Measurements from ENCODE around the gene CDCA4.

CDCA4 gene

DNA sequence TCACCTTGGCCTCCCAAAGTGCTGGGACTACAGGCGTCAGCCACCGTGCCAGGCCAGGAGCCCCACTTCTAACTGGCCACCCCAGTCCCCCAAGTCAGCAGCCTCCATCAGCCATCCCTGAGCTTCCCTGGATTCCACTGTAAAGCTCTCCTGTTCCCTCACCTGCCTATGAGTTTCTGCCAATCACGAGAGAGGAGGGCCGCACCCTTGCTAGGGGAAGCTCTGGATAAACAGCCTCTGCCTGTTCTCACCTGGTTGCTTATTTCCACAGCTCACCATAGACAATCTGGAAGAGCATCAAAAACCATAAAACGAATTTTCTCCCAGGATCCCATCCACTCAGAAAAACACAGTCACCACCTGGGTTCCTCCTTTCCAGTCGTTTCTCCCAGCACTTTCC lies 5.0 kb downstream of the CDCA4 start:
- peaks cover 7% of the 10 kb centered on the region for H3K36me3 Mint-ChIP-seq
- no peak overlapping the region for H3K4me3 Mint-ChIP-seq
- H3K4me1 Mint-ChIP-seq (ENCODE audit: low read depth), result peaks cover 60% of the 10 kb centered on the region
- no peaks in the 10 kb centered on the region for H3K9me3 Mint-ChIP-seq (ENCODE audit: low read depth)
- no peaks in the 10 kb centered on the region for H3K27me3 Mint-ChIP-seq
- H3K27ac Mint-ChIP-seq, result no peak overlapping the region

DNA sequence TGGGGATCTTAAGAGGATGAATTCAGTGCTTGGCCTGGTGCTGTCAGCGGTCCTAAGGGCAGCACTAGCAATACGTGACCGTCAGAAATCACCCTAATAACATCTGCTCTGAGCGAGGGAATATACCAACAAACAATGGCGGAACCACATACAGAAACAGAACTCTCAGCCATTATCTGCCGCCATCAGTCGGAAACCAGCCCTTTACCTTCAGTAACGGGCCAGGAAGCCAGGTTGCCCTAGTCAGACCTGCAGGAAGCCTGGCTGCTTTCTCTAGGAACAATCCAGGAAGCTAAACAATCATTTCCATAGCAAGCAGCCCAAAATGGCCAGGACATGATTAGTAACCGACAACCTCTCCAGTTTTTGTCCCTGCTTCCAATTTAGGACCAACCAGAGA lies 5.6 kb downstream of the CDCA4 start:
- H3K27ac Mint-ChIP-seq, result peak overlapping the region; percentile 46
- H3K36me3 Mint-ChIP-seq, result peaks cover 7% of the 10 kb centered on the region

DNA sequence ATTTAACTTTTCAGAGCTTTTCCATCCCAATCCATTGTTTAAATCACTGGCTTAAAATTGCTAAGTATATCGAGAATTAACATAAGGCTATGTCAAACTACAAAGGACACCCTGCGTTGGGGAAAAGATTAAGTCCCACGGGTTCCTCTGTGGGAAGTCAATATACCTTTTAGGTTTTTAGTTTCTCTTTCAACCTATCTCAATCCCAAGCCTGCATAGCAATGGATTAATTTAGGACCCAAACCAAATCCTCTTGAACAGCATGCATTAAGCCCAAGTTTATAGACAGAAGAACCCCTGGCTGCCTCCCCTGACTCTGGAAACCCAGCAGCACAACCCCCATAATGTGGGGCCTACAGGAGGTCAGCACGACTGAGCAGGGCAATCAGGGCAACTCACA lies 6.3 kb downstream of the CDCA4 start:
- Mint-ChIP-seq H3K27ac (no peak overlapping the region), H3K36me3 (peaks cover 7% of the 10 kb centered on the region)

More for the DNA sequence above, 5.6 kb downstream of the CDCA4 start:
- Mint-ChIP-seq H3K4me3 (no peak overlapping the region), H3K4me1 (ENCODE audit: low read depth) (peaks cover 59% of the 10 kb centered on the region), H3K27me3 (no peaks in the 10 kb centered on the region), H3K9me3 (ENCODE audit: low read depth) (no peaks in the 10 kb centered on the region)

DNA sequence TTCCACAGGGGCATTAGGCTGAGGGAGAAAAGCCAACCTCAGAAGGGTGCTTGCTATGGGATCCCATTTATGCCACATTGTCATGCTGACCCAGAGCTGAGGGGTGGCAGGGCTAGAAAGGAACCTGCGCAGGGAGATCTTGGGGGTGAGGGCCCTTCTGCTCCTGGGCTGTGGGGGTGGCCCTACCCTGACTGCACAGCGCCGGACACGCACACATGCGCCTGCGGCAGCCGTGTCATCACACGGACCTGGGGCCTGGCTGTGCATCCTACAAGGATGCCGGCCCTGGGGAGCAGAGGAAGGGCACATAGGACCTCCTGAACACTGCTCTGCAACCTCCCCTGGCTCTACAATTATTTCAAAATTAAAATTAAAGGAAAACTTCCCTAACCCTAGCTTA lies 6.9 kb downstream of the CDCA4 start:
- no peaks in the 10 kb centered on the region for H3K27me3 Mint-ChIP-seq
- H3K4me3 Mint-ChIP-seq, result no peak overlapping the region
- H3K4me1 Mint-ChIP-seq (ENCODE audit: low read depth), result peaks cover 48% of the 10 kb centered on the region
- H3K36me3 Mint-ChIP-seq, result peaks cover 5% of the 10 kb centered on the region
- no peaks in the 10 kb centered on the region for H3K9me3 Mint-ChIP-seq (ENCODE audit: low read depth)
- no peak overlapping the region for H3K27ac Mint-ChIP-seq

More for the DNA sequence above, 6.3 kb downstream of the CDCA4 start:
- Mint-ChIP-seq H3K27me3 (no peaks in the 10 kb centered on the region), H3K4me1 (ENCODE audit: low read depth) (peaks cover 54% of the 10 kb centered on the region), H3K9me3 (ENCODE audit: low read depth) (no peaks in the 10 kb centered on the region), H3K4me3 (no peak overlapping the region)

DNA sequence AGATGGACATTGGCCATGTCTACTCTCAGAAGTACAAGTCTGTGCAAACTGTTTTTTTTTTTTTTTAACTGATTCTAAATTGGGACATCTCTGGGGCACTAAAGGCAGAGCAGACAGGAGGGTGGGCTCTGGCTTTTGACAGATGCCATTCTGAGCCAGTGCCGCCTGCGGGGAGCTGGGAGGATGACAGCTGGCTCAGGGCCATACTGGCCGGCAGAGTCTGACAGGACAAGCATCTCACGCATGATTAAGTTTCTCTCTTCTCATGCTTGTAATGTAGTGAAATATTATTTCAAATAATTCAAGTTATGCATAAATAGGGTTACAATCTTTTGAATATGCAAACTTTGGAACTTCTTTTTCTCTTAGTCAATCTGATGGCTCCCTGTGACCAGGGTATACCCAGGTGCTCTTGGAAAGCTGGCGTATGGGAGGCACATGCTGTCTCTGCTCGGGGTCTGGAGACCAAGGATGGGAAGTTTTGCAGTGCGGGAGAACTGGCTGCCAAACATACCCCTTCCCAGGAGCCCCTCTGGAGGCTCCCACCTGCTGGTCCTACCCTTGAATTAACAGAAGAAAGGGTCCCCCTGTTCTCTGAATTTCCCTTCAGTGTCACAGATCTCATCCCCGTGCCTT lies 7.6 kb downstream of the CDCA4 start:
- Mint-ChIP-seq H3K9me3 (ENCODE audit: low read depth) (no peaks in the 10 kb centered on the region), H3K4me1 (ENCODE audit: low read depth) (peaks cover 44% of the 10 kb centered on the region), H3K27me3 (no peaks in the 10 kb centered on the region), H3K27ac (no peak overlapping the region), H3K4me3 (no peak overlapping the region), H3K36me3 (peaks cover 5% of the 10 kb centered on the region)

DNA sequence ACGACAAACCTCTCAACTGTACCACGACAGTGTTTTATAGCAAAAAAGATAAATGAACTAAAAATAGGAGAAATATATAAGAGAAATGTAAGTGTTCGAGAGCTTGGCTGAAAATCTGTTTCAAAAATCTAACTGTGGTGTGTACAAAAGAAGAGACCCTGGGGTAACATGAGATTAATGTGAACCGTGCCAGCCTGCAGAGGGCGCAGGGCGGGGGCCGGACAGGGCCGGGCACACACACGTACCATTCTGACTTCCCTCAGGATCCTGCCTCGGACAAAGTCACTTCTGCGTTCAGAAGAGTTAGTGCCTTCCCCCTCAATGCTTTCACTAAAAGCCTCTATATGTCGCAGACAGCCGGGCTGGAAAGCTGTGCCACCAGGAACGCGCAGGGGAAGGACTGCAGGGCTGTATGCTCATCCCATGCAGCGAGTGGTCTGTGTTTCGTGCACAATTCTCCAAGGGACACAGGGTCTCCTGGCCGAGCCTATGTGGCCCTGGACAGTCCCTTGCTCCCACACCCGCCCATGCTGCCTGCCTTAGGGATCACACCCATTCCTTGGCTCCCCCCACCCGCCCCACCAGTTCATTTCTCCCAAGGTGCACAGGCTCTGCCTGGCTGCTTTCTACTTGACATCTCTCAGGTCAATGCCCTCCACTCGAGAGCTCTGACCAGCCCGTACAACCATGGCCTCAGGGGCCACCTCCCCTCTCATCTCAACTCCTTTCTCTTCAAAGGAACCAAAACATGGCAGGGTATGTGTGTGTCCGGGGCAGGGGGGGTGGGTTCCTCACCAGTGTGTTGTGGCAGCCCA lies 8.5 kb downstream of the CDCA4 start:
- Mint-ChIP-seq H3K4me1 (ENCODE audit: low read depth) (peaks cover 38% of the 10 kb centered on the region), H3K27me3 (no peaks in the 10 kb centered on the region), H3K27ac (peak overlapping the region; percentile 34), H3K9me3 (ENCODE audit: low read depth) (no peaks in the 10 kb centered on the region), H3K4me3 (no peak overlapping the region), H3K36me3 (peaks cover 5% of the 10 kb centered on the region)

DNA sequence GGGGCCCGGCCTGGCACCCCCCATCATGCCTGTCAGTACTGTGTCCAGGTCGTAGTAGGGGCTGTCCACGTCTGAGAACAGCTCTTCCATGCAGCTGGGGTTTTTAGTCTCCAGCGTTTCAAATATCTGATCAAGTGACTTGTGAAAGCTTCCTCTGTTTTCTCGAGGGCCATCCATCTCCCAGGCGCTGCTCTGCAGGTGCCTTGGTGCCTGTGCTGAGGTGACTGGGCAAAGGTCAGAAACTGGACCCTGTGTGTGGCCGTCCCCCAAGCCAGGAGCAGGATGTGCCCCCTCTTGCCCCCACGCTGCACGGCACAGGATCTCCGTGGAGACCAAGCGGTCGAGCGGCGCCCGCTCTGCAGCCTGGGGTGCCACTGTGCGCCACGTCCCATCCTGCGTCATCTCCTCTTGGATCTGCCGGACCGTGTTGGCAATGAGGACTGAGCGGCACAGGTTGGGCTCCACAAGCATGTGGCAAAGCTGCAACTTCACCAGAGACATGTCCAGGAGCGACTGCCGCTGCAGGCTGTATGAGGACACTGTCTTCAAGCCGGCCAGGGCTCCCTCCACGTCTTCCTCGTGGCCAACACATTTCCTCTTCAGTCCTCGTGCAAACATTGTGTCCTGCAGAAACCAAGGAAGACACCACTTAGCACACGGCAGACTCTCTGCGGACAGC lies 9.4 kb downstream of the CDCA4 start:
- Mint-ChIP-seq H3K27ac (no peak overlapping the region), H3K4me1 (ENCODE audit: low read depth) (peaks cover 33% of the 10 kb centered on the region), H3K36me3 (peaks cover 3% of the 10 kb centered on the region), H3K9me3 (ENCODE audit: low read depth) (no peaks in the 10 kb centered on the region), H3K27me3 (no peaks in the 10 kb centered on the region), H3K4me3 (no peak overlapping the region)

DNA sequence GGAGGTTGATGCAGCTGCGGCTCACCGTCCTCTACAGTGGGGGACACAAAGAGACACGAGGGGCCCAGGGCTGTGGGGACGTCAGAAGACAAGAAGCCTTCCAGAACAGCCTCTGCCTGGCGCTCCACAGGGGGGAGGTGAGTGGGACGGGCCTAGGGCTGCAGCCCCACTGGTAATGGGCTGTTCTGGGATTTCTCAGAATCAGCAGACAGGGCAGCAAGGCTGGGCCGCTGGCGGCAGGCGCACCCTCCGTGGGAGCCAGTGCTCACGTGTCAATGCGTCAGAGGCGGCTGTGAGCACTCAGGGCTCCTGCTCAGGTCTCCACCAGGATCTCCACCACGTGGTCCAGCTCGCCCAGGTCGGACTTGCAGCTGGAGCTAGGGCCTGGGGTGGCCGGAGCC lies 10.0 kb downstream of the CDCA4 start:
- Mint-ChIP-seq H3K4me1 (ENCODE audit: low read depth) (peaks cover 27% of the 10 kb centered on the region), H3K36me3 (no peaks in the 10 kb centered on the region), H3K27ac (no peak overlapping the region), H3K4me3 (no peak overlapping the region), H3K27me3 (no peaks in the 10 kb centered on the region), H3K9me3 (ENCODE audit: low read depth) (no peaks in the 10 kb centered on the region)

DNA sequence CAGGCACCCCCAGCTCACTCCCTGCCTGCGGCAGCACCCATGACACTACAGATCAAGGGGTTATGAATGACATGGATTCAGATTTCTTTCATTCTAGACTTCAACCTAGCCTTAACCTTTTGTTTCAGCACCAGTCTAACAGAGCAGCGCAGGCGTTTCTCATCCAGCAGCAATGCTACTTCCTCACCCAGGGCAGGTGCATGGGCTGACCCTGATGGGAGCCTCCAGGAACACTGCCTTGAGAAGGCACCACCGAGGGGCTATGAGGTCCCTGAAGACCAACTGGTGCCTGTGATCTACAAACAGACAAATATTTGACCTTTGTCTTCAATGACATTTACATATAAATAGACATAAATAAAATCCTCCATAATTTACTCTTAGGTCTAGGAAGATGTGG lies 10.8 kb downstream of the CDCA4 start:
- H3K36me3 Mint-ChIP-seq, result no peaks in the 10 kb centered on the region
- no peaks in the 10 kb centered on the region for H3K9me3 Mint-ChIP-seq (ENCODE audit: low read depth)
- H3K4me3 Mint-ChIP-seq, result no peak overlapping the region
- H3K27me3 Mint-ChIP-seq, result no peaks in the 10 kb centered on the region
- H3K4me1 Mint-ChIP-seq (ENCODE audit: low read depth), result peaks cover 22% of the 10 kb centered on the region
- H3K27ac Mint-ChIP-seq, result peak overlapping the region; percentile 50

DNA sequence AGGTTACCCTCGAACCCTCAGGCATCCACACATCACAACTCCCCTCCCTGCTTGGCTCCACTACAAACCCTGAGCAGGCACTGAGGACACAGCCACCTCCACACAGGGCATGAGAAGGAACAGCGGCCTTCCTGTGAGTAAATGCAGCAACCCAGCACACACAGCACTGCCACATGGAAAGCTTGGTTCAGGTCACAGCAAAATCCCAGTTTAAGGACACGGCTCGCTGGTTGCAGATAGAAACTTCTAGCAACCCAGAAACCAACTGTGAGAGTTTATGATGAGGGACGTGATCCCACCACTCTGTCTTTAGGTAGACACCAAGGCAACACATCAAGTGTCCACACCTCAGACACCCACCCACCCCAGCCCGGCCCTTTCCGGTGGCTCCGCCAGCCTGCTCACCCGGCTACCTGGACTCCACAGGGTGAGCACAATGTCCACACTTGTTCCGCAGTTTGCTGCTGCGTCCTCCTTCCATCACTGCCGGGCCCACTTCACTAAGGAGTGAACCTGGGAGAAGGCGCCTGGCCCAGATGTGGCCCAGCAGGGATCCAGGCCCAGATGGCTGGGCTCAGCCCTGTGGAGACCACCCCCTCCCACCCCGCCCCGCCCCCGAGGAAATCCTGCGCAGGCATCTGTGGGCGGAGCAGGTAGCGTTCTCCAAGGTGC lies 13.2 kb downstream of the CDCA4 start:
- no peaks in the 10 kb centered on the region for H3K36me3 Mint-ChIP-seq
- no peak overlapping the region for H3K27ac Mint-ChIP-seq
- no peaks in the 10 kb centered on the region for H3K9me3 Mint-ChIP-seq (ENCODE audit: low read depth)
- H3K27me3 Mint-ChIP-seq, result no peaks in the 10 kb centered on the region
- H3K4me3 Mint-ChIP-seq, result no peak overlapping the region
- peaks cover 3% of the 10 kb centered on the region for H3K4me1 Mint-ChIP-seq (ENCODE audit: low read depth)

DNA sequence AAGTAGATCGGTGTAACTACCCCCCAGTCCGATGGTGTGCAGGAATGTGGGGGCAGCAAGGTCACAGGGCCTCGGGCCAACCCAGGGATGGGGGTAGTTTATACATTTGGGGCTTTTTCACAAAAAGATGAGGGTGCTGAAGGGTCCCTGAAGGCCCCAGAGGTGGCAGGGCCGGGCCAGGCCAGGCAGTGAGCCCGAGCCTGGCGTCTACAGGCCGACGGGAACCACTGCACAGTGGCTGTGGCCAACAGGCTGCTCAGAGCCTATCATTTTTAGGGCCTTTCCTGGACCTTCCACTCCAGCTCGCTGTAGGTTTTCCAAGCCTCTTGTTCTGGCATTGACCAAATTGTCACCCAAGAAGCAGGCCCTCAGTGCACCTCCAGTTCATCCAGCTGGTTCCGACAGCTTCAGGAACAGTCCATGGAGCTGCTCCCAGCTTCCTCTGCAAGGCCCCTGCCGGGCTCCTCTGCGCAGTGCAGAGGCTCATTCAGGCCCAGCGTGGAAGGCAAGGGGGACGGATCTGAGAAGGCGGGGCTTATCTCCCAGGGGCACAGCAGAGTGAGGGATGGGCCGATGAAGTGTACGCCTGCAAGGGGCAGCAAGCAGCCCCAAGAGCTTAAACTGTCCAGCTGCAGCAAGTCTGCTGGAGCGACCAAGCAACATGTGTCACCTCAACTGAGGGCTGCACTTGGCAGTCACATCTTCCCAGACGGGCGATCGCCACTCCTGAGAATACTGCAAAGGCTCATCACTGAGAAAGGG lies 13.9 kb downstream of the CDCA4 start:
- Mint-ChIP-seq H3K4me1 (ENCODE audit: low read depth) (peaks cover 3% of the 10 kb centered on the region), H3K4me3 (no peak overlapping the region), H3K27me3 (no peaks in the 10 kb centered on the region), H3K36me3 (no peaks in the 10 kb centered on the region), H3K27ac (no peak overlapping the region), H3K9me3 (ENCODE audit: low read depth) (no peaks in the 10 kb centered on the region)

DNA sequence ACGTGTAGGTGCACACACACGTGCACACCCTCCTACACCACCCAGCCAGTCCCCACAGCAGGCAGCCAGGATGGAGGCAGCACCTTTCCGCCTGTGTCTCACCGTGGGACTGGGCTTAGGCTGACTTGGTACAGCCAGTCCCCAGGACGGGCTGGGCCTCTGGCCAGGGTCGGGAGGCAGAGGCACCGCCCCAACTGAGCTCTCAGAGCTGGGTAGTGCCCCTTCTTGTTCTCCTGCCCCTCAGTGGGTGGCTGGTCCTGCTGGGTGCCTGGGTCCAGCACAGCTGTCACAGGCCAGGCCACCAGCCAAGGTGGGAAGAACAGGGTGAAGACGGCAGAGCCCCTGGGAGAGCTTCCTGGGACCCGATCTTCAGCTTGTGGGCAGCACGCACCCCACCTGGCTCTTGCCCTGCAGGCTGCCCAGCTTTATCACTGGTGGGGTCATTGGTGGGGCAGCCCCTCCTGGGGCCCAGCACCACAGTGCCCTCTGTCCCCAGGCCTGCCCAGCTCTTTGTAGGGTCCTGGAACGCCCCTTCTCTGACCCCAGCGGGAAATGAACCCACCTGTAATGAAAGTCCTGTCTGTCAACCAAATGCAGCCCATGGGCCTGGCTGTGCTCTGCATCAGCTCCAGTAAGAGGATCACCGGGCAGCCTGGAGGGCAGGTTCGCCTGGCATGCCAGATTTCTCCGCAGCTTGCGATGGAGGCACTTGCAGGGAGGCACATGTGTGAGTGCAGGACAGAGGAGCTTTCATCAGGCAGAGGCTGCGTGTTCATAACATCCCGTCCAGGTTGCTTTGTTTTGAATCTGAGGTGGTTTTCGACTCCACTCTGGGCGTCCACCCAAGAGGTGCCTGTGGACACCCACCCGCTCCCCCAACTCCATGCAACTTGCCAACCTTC lies 14.7 kb downstream of the CDCA4 start:
- H3K4me1 Mint-ChIP-seq (ENCODE audit: low read depth), result no peaks in the 10 kb centered on the region
- H3K27me3 Mint-ChIP-seq, result no peaks in the 10 kb centered on the region
- no peaks in the 10 kb centered on the region for H3K36me3 Mint-ChIP-seq
- no peak overlapping the region for H3K27ac Mint-ChIP-seq
- no peak overlapping the region for H3K4me3 Mint-ChIP-seq
- no peaks in the 10 kb centered on the region for H3K9me3 Mint-ChIP-seq (ENCODE audit: low read depth)

DNA sequence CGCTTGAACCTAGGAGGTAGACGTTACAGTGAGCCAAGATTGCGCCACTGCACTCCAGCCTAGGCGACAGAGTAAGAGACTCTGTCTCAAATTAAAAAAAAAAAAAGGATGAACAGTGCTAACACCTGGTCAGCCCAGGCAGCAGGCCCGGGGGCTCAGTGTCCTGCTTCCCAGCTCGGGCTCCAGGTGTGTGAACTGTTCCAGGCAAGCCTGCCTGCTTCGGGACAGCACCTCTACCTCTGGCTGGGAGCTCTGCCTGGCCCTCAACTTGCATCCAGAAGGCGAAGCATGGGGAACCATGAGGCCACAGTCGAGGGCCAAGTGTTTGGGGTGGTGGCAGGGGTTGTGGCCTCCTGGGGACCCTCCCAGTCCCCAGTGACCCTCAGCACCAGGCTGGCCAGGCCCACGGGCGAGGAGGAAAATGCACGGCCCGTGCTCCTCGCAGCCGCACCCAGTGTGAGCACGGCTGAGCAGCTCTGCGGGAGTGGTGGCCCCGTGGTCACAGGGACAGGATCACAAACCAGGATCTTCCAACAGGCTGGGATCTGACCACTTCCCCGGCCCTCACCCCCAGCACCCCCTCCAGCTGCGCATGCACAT lies 15.5 kb downstream of the CDCA4 start:
- H3K27ac Mint-ChIP-seq, result no peak overlapping the region
- no peaks in the 10 kb centered on the region for H3K9me3 Mint-ChIP-seq (ENCODE audit: low read depth)
- no peaks in the 10 kb centered on the region for H3K4me1 Mint-ChIP-seq (ENCODE audit: low read depth)
- no peak overlapping the region for H3K4me3 Mint-ChIP-seq
- H3K27me3 Mint-ChIP-seq, result no peaks in the 10 kb centered on the region
- no peaks in the 10 kb centered on the region for H3K36me3 Mint-ChIP-seq
